HEK293 (cell line): Measurements from ENCODE around the gene MTHFS.

Source experiments
- GLIS2 ChIP-seq: fragments of 450-650 bp; formaldehyde crosslinking; IDR thresholded peaks from 2 replicates; pipeline ENCODE4 v1.5.1; 2016; ENCODE audit warnings: missing biosample characterization, missing genetic modification characterization
- KLF1 ChIP-seq: fragments of 450-650 bp; formaldehyde crosslinking; IDR thresholded peaks from 2 replicates; pipeline ENCODE4 v1.5.1; 2016; ENCODE audit warnings: missing biosample characterization, missing genetic modification characterization
- KLF8 ChIP-seq: fragments of 450-650 bp; formaldehyde crosslinking; IDR thresholded peaks from 2 replicates; pipeline ENCODE4 v1.5.1; 2016; ENCODE audit warnings: missing biosample characterization, missing genetic modification characterization
- PRDM1 ChIP-seq: fragments of 450-650 bp; formaldehyde crosslinking; IDR thresholded peaks from 2 replicates; pipeline ENCODE4; 2016; ENCODE audit warnings: missing biosample characterization, missing genetic modification characterization
- REPIN1 ChIP-seq: fragments of 450-650 bp; formaldehyde crosslinking; IDR thresholded peaks from 2 replicates; pipeline ENCODE4 v1.5.1; 2017; ENCODE audit warnings: missing biosample characterization, missing genetic modification characterization, low read depth
- SP3 ChIP-seq: fragments of 450-650 bp; formaldehyde crosslinking; IDR thresholded peaks from 2 replicates; pipeline ENCODE4 v1.5.1; 2016; ENCODE audit warnings: missing biosample characterization, missing genetic modification characterization
- ZBTB20 ChIP-seq: fragments of 450-650 bp; formaldehyde crosslinking; IDR thresholded peaks from 2 replicates; pipeline ENCODE4 v1.5.1; 2016; ENCODE audit warnings: missing biosample characterization, missing genetic modification characterization
- ZBTB7A ChIP-seq: fragments of 450-650 bp; formaldehyde crosslinking; IDR thresholded peaks from 2 replicates; pipeline ENCODE4 v1.5.1; 2016; ENCODE audit warnings: low read depth, missing biosample characterization, missing genetic modification characterization
- ZBTB8A ChIP-seq: fragments of 450-650 bp; formaldehyde crosslinking; IDR thresholded peaks from 2 replicates; pipeline ENCODE4 v1.5.1; 2016; ENCODE audit warnings: missing biosample characterization, missing genetic modification characterization
- ZNF10 ChIP-seq: fragments of 450-650 bp; formaldehyde crosslinking; IDR thresholded peaks from 2 replicates; pipeline ENCODE4 v1.5.1; 2017; ENCODE audit warnings: missing biosample characterization, missing genetic modification characterization
- ZNF112 ChIP-seq: fragments of 450-650 bp; formaldehyde crosslinking; IDR thresholded peaks from 2 replicates; pipeline ENCODE4 v1.5.0; 2017; ENCODE audit warnings: missing biosample characterization, missing genetic modification characterization
- ZNF341 ChIP-seq: fragments of 450-650 bp; formaldehyde crosslinking; IDR thresholded peaks from 2 replicates; pipeline ENCODE4; 2016; ENCODE audit warnings: low read depth, missing biosample characterization, missing genetic modification characterization
- ZNF426 ChIP-seq: fragments of 450-650 bp; formaldehyde crosslinking; IDR thresholded peaks from 2 replicates; pipeline ENCODE4 v1.5.1; 2017; ENCODE audit warnings: missing biosample characterization, missing genetic modification characterization, mild to moderate bottlenecking, inconsistent platforms, moderate library complexity
- ZNF529 ChIP-seq: fragments of 450-650 bp; formaldehyde crosslinking; IDR thresholded peaks from 2 replicates; pipeline ENCODE4 v1.5.1; 2017; ENCODE audit warnings: missing genetic modification characterization, missing biosample characterization; ENCODE audit not compliant: insufficient replicate concordance
- ZNF610 ChIP-seq: fragments of 450-650 bp; formaldehyde crosslinking; IDR thresholded peaks from 2 replicates; pipeline ENCODE4 v1.5.1; 2016; ENCODE audit warnings: missing biosample characterization, missing genetic modification characterization, borderline replicate concordance
- ZNF747 ChIP-seq: fragments of 450-650 bp; formaldehyde crosslinking; IDR thresholded peaks from 2 replicates; pipeline ENCODE4 v1.5.1; 2016; ENCODE audit warnings: missing biosample characterization, missing genetic modification characterization
- ZNF777 ChIP-seq: fragments of 450-650 bp; formaldehyde crosslinking; IDR thresholded peaks from 2 replicates; pipeline ENCODE4 v1.5.1; 2017; ENCODE audit warnings: missing biosample characterization, missing genetic modification characterization, borderline replicate concordance
- ZNF792 ChIP-seq: fragments of 450-650 bp; formaldehyde crosslinking; IDR thresholded peaks from 2 replicates; pipeline ENCODE4 v1.5.1; 2016; ENCODE audit warnings: missing biosample characterization, missing genetic modification characterization
- ZSCAN16 ChIP-seq: fragments of 450-650 bp; formaldehyde crosslinking; IDR thresholded peaks from 2 replicates; pipeline ENCODE4 v1.5.1; 2016; ENCODE audit warnings: missing biosample characterization, missing genetic modification characterization
- ZXDB ChIP-seq: fragments of 450-650 bp; formaldehyde crosslinking; IDR thresholded peaks from 2 replicates; pipeline ENCODE4 v1.5.1; 2016; ENCODE audit warnings: missing biosample characterization, missing genetic modification characterization
- TF ChIP-seq, protein P1 (sequence below): fragments of 450-650 bp; formaldehyde crosslinking; IDR thresholded peaks from 2 replicates; pipeline ENCODE4 v1.5.1; 2016; ENCODE audit warnings: missing biosample characterization, missing genetic modification characterization
- TF ChIP-seq, protein P2 (sequence below): fragments of 450-650 bp; formaldehyde crosslinking; IDR thresholded peaks from 2 replicates; pipeline ENCODE4 v1.5.1; 2016; ENCODE audit warnings: missing biosample characterization, missing genetic modification characterization
- TF ChIP-seq, protein P3 (sequence below): fragments of 450-650 bp; formaldehyde crosslinking; IDR thresholded peaks from 2 replicates; pipeline ENCODE4 v1.5.1; 2016; ENCODE audit warnings: missing biosample characterization, missing genetic modification characterization
- TF ChIP-seq, protein P4 (sequence below): fragments of 450-650 bp; formaldehyde crosslinking; IDR thresholded peaks from 2 replicates; pipeline ENCODE4 v1.5.1; 2016; ENCODE audit warnings: missing biosample characterization, missing genetic modification characterization, borderline replicate concordance
- TF ChIP-seq, protein P5 (sequence below): sonication (generic); formaldehyde crosslinking; IDR thresholded peaks from 2 replicates; pipeline ENCODE4 v1.8.1; 2022; ENCODE audit warnings: mild to moderate bottlenecking, moderate library complexity, missing genetic modification reagents
- TF ChIP-seq, protein P6 (sequence below): fragments of 450-650 bp; formaldehyde crosslinking; IDR thresholded peaks from 2 replicates; pipeline ENCODE4 v1.5.1; 2016; ENCODE audit warnings: missing biosample characterization, missing genetic modification characterization

The MTHFS gene

DNA sequence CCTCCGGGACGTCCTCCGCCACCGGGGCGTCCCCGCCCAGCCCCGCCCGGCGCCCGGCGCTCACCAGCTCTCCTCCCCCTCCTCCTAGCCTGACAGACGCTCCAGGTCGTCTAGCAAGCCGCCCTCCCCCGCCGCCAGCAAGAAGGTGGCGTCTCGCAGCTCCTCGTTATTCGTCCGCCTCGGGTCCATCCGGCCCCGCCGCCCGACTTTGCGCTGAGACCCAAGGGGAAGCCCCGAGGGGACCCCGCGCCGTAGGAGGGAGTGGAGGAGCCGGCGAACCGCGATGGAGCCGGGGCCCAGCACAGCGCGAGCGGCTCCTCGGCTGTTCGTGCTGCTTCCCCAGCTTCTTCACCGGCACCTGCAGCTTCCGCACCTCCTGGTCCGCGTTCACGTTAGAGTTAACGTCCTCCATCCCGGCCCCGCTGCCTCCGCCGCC lies 26.3 kb upstream of the MTHFS start (continued):
- TF ChIP-seq ZNF426 = no peak
- TF ChIP-seq, protein P1, sequence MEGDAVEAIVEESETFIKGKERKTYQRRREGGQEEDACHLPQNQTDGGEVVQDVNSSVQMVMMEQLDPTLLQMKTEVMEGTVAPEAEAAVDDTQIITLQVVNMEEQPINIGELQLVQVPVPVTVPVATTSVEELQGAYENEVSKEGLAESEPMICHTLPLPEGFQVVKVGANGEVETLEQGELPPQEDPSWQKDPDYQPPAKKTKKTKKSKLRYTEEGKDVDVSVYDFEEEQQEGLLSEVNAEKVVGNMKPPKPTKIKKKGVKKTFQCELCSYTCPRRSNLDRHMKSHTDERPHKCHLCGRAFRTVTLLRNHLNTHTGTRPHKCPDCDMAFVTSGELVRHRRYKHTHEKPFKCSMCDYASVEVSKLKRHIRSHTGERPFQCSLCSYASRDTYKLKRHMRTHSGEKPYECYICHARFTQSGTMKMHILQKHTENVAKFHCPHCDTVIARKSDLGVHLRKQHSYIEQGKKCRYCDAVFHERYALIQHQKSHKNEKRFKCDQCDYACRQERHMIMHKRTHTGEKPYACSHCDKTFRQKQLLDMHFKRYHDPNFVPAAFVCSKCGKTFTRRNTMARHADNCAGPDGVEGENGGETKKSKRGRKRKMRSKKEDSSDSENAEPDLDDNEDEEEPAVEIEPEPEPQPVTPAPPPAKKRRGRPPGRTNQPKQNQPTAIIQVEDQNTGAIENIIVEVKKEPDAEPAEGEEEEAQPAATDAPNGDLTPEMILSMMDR = 0 out of 2 replicates have a peak, but pooled peaks have one; percentile 26
- no peak; the same call in 1 of the 2 replicates for TF ChIP-seq GLIS2 (tag by site-specific recombination)
- TF ChIP-seq ZNF10 (tag by site-specific recombination) = no peak
- no peak for TF ChIP-seq SP3 (tag by site-specific recombination)
- TF ChIP-seq ZBTB8A (tag by site-specific recombination) = peak; percentile 78; the same call in 1 of the 2 replicates
- TF ChIP-seq, protein P2, sequence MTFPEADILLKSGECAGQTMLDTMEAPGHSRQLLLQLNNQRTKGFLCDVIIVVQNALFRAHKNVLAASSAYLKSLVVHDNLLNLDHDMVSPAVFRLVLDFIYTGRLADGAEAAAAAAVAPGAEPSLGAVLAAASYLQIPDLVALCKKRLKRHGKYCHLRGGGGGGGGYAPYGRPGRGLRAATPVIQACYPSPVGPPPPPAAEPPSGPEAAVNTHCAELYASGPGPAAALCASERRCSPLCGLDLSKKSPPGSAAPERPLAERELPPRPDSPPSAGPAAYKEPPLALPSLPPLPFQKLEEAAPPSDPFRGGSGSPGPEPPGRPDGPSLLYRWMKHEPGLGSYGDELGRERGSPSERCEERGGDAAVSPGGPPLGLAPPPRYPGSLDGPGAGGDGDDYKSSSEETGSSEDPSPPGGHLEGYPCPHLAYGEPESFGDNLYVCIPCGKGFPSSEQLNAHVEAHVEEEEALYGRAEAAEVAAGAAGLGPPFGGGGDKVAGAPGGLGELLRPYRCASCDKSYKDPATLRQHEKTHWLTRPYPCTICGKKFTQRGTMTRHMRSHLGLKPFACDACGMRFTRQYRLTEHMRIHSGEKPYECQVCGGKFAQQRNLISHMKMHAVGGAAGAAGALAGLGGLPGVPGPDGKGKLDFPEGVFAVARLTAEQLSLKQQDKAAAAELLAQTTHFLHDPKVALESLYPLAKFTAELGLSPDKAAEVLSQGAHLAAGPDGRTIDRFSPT (tag by site-specific recombination) = 0 out of 2 replicates have a peak, but pooled peaks have one; percentile 22
- no peak for TF ChIP-seq ZBTB20 (tag by site-specific recombination)
- no peak for TF ChIP-seq ZSCAN16 (tag by site-specific recombination)
- no peak for TF ChIP-seq ZNF610 (tag by site-specific recombination)
- TF ChIP-seq KLF1 (tag by site-specific recombination) = peak; percentile 68; the same call in 1 of the 2 replicates
- TF ChIP-seq, protein P3, sequence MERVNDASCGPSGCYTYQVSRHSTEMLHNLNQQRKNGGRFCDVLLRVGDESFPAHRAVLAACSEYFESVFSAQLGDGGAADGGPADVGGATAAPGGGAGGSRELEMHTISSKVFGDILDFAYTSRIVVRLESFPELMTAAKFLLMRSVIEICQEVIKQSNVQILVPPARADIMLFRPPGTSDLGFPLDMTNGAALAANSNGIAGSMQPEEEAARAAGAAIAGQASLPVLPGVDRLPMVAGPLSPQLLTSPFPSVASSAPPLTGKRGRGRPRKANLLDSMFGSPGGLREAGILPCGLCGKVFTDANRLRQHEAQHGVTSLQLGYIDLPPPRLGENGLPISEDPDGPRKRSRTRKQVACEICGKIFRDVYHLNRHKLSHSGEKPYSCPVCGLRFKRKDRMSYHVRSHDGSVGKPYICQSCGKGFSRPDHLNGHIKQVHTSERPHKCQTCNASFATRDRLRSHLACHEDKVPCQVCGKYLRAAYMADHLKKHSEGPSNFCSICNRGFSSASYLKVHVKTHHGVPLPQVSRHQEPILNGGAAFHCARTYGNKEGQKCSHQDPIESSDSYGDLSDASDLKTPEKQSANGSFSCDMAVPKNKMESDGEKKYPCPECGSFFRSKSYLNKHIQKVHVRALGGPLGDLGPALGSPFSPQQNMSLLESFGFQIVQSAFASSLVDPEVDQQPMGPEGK (tag by site-specific recombination) = peak; percentile 41; the same call in 1 of the 2 replicates
- TF ChIP-seq, protein P4, sequence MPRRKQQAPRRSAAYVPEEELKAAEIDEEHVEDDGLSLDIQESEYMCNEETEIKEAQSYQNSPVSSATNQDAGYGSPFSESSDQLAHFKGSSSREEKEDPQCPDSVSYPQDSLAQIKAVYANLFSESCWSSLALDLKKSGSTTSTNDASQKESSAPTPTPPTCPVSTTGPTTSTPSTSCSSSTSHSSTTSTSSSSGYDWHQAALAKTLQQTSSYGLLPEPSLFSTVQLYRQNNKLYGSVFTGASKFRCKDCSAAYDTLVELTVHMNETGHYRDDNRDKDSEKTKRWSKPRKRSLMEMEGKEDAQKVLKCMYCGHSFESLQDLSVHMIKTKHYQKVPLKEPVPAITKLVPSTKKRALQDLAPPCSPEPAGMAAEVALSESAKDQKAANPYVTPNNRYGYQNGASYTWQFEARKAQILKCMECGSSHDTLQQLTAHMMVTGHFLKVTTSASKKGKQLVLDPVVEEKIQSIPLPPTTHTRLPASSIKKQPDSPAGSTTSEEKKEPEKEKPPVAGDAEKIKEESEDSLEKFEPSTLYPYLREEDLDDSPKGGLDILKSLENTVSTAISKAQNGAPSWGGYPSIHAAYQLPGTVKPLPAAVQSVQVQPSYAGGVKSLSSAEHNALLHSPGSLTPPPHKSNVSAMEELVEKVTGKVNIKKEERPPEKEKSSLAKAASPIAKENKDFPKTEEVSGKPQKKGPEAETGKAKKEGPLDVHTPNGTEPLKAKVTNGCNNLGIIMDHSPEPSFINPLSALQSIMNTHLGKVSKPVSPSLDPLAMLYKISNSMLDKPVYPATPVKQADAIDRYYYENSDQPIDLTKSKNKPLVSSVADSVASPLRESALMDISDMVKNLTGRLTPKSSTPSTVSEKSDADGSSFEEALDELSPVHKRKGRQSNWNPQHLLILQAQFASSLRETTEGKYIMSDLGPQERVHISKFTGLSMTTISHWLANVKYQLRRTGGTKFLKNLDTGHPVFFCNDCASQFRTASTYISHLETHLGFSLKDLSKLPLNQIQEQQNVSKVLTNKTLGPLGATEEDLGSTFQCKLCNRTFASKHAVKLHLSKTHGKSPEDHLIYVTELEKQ (tag by site-specific recombination) = no peak
- TF ChIP-seq ZNF112 (tag by site-specific recombination) = no peak
- no peak for TF ChIP-seq ZBTB7A (tag by site-specific recombination)
- TF ChIP-seq KLF8 (tag by site-specific recombination) = 0 out of 2 replicates have a peak, but pooled peaks have one; percentile 53
- TF ChIP-seq ZNF777 = 0 out of 2 replicates have a peak, but pooled peaks have one; percentile 12
- TF ChIP-seq REPIN1 (tag by site-specific recombination) = no peak
- no peak for TF ChIP-seq PRDM1 (tag by site-specific recombination)
- TF ChIP-seq, protein P5, sequence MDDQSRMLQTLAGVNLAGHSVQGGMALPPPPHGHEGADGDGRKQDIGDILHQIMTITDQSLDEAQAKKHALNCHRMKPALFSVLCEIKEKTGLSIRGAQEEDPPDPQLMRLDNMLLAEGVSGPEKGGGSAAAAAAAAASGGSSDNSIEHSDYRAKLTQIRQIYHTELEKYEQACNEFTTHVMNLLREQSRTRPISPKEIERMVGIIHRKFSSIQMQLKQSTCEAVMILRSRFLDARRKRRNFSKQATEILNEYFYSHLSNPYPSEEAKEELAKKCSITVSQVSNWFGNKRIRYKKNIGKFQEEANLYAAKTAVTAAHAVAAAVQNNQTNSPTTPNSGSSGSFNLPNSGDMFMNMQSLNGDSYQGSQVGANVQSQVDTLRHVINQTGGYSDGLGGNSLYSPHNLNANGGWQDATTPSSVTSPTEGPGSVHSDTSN = no peak
- 0 out of 2 replicates have a peak, but pooled peaks have one; percentile 54 for TF ChIP-seq ZNF792 (tag by site-specific recombination)
- TF ChIP-seq ZNF529 (tag by site-specific recombination) = no peak
- TF ChIP-seq, protein P6, sequence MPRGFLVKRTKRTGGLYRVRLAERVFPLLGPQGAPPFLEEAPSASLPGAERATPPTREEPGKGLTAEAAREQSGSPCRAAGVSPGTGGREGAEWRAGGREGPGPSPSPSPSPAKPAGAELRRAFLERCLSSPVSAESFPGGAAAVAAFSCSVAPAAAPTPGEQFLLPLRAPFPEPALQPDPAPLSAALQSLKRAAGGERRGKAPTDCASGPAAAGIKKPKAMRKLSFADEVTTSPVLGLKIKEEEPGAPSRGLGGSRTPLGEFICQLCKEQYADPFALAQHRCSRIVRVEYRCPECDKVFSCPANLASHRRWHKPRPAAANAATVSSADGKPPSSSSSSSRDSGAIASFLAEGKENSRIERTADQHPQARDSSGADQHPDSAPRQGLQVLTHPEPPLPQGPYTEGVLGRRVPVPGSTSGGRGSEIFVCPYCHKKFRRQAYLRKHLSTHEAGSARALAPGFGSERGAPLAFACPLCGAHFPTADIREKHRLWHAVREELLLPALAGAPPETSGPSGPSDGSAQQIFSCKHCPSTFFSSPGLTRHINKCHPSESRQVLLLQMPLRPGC (tag by site-specific recombination) = no peak
- TF ChIP-seq ZNF341 (tag by site-specific recombination) = peak; percentile 85
- TF ChIP-seq ZXDB = peak; percentile 45; the same call in 1 of the 2 replicates
- TF ChIP-seq ZNF747 (tag by site-specific recombination) = no peak
